PC-9 (cell line): ENCODE measurements around the gene ADGRB3. TPM values are rescaled to one million over a fixed set of nuclear protein-coding genes. Genes with fewer than 3 reads are reported as not detected.

Experiments used
- BruUV-seq: library from RNA; stranded (reverse); fragments of 400-500 nt; replicated peaks from 2 replicates; lab custom pipeline; 2021; lab: Mats Ljungman, UMichigan
- CTCF ChIA-PET: fragments of 300-600 bp; sonication (Branson Sonifier 250); formaldehyde crosslinking; loops from one replicate; lab custom pipeline; 2022; ENCODE audit warnings: antibody characterized with exemption; lab: Charles Lee
- POLR2A ChIA-PET: fragments of 300-600 bp; sonication (Branson Sonifier 250); formaldehyde crosslinking; loops from one replicate; lab custom pipeline; 2022; ENCODE audit warnings: antibody characterized with exemption; ENCODE audit not compliant: unreplicated experiment; lab: Charles Lee
- DNase-seq, 2 experiments: peaks; one replicate each; pipeline versions ENCODE4 v3.0.0 to v3.0.0-alpha.2; 2015 to 2022; ENCODE audit warnings: mixed read lengths in 1 of 2
- H2AFZ ChIP-seq: fragments of 200-600 bp; sonication (generic); 2 replicates; pipeline ENCODE4 v1.8.1; 2017; ENCODE audit warnings: antibody characterized with exemption
- H3F3A ChIP-seq: fragments of 200-600 bp; sonication (generic); 2 replicates; pipeline ENCODE4 v1.8.1; 2017; ENCODE audit warnings: antibody characterized with exemption, mild to moderate bottlenecking, low read depth; ENCODE audit not compliant: insufficient read depth
- H3K27ac ChIP-seq: fragments of 200-600 bp; sonication (generic); 2 replicates; pipeline ENCODE4 v1.6.1; 2016; ENCODE audit warnings: mixed run types
- H3K27me3 ChIP-seq: fragments of 200-600 bp; sonication (generic); 2 replicates; pipeline ENCODE4 v1.6.1; 2016; ENCODE audit warnings: low read depth, mixed run types; ENCODE audit not compliant: insufficient read depth
- H3K36me3 ChIP-seq: fragments of 200-600 bp; sonication (generic); 2 replicates; pipeline ENCODE4 v1.6.1; 2016; ENCODE audit warnings: low read depth, mixed run types
- H3K4me1 ChIP-seq: fragments of 200-600 bp; sonication (generic); replicated peaks from 2 replicates; pipeline ENCODE4 v1.6.1; 2016; ENCODE audit warnings: mixed run types; ENCODE audit not compliant: insufficient read depth
- H3K4me2 ChIP-seq: fragments of 200-600 bp; sonication (generic); 2 replicates; pipeline ENCODE4 v1.6.1; 2017; ENCODE audit warnings: mixed run types
- H3K4me3 ChIP-seq: fragments of 200-600 bp; sonication (generic); 2 replicates; pipeline ENCODE4 v1.6.1; 2016; ENCODE audit warnings: mixed run types
- H3K79me2 ChIP-seq: fragments of 200-600 bp; sonication (generic); 2 replicates; pipeline ENCODE4 v1.6.1; 2017; ENCODE audit warnings: low read depth, mixed run types
- H3K9me2 ChIP-seq: fragments of 200-600 bp; sonication (generic); 2 replicates; pipeline ENCODE4 v1.8.1; 2017; ENCODE audit warnings: mild to moderate bottlenecking; ENCODE audit not compliant: insufficient read depth
- H3K9me3 ChIP-seq: fragments of 200-600 bp; sonication (generic); 2 replicates; pipeline ENCODE4 v1.8.1; 2016; ENCODE audit warnings: low read depth; ENCODE audit not compliant: insufficient read depth
- H4K20me1 ChIP-seq: fragments of 200-600 bp; sonication (generic); 2 replicates; pipeline ENCODE4 v1.8.1; 2017; ENCODE audit not compliant: insufficient read depth
- EZH2 ChIP-seq: fragments of 200-600 bp; sonication (generic); IDR thresholded peaks from 2 replicates; pipeline ENCODE4 v1.8.0; 2017; ENCODE audit warnings: antibody characterized with exemption, low read depth
- intact Hi-C: fragments of 100-400 bp; cut with micrococcal nuclease; formaldehyde crosslinking; loops from one replicate; pipeline ENCODE4 v1.10.0; 2022; ENCODE audit not compliant: unreplicated experiment
- total RNA-seq: library from RNA; stranded (reverse); gene quantifications from 2 replicates; pipeline ENCODE4 v1.2.3, GENCODE V29; 2021
- TF ChIP-seq, protein P1 (sequence below): fragments of 200-600 bp; sonication (generic); conservative IDR thresholded peaks from 2 replicates; pipeline ENCODE4 v1.6.1; 2017; ENCODE audit warnings: mixed run types, antibody characterized with exemption, mild to moderate bottlenecking, moderate library complexity

The ADGRB3 gene
- total RNA-seq, 1 experiment from 2014 or later = not detected

DNA sequence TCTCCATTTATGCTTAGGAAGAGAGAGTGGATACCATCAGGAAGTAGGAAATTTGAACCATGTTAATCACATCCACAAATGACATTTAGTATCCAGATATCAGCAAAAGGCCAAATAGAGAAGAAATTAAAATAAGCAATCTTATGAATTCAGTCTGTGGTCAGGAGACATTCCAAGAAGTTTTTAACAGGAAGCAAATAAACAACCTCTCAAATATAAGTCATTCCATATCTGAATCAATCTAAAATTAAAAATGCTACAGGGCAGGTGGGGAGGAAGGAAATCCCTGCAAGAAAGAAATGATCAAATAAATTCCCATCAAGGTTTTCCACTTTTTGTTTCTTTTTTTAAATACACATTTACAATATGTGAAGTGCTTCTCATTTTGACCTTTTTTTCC lies 641.1 kb downstream of the ADGRB3 start:
- no peaks in the 10 kb centered on the region for H3K27me3 ChIP-seq
- CTCF ChIA-PET = no interaction called here
- H3K4me2 ChIP-seq = no peak overlapping the region
- no peak overlapping the region for H2AFZ ChIP-seq
- no peak overlapping the region for H3K4me3 ChIP-seq
- BruUV-seq = no TSS peak
- intact Hi-C loops = no loop called here
- TF ChIP-seq, protein P1, sequence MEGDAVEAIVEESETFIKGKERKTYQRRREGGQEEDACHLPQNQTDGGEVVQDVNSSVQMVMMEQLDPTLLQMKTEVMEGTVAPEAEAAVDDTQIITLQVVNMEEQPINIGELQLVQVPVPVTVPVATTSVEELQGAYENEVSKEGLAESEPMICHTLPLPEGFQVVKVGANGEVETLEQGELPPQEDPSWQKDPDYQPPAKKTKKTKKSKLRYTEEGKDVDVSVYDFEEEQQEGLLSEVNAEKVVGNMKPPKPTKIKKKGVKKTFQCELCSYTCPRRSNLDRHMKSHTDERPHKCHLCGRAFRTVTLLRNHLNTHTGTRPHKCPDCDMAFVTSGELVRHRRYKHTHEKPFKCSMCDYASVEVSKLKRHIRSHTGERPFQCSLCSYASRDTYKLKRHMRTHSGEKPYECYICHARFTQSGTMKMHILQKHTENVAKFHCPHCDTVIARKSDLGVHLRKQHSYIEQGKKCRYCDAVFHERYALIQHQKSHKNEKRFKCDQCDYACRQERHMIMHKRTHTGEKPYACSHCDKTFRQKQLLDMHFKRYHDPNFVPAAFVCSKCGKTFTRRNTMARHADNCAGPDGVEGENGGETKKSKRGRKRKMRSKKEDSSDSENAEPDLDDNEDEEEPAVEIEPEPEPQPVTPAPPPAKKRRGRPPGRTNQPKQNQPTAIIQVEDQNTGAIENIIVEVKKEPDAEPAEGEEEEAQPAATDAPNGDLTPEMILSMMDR = no peak
- TF ChIP-seq EZH2 = no peak
- no peak overlapping the region for H3K27ac ChIP-seq
- POLR2A ChIA-PET = no interaction called here
- DNase-seq = no peak
- no peaks in the 10 kb centered on the region for H3F3A ChIP-seq
- no peaks in the 10 kb centered on the region for H3K4me1 ChIP-seq
- H3K79me2 ChIP-seq = no peaks in the 10 kb centered on the region
- no peaks in the 10 kb centered on the region for H4K20me1 ChIP-seq
- H3K9me3 ChIP-seq = no peaks in the 10 kb centered on the region
- no peaks in the 10 kb centered on the region for H3K9me2 ChIP-seq
- H3K36me3 ChIP-seq = no peaks in the 10 kb centered on the region

DNA sequence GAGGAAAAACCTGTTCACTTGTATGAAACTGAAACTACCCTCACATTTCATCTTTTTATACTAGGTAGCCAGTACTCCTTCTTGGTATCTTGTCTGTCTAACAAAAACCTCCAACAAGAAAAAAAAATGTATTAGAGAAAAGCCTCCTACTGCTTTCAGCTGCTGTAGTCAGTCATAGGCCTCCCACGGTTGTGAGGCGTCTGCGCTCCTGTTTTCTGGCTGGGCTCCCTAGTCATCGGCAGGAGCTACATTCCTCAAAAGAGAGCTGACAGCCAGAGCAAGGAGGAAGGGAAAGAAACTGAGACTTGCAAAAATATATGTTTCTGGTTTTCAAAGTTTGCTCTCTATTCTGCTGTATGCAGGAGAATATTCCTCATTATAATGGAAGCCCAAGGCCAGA lies 644.7 kb downstream of the ADGRB3 start:
- Histone ChIP-seq H3F3A (no peaks in the 10 kb centered on the region), H3K27me3 (no peaks in the 10 kb centered on the region), H3K4me1 (no peaks in the 10 kb centered on the region), H2AFZ (no peak overlapping the region), H3K79me2 (no peaks in the 10 kb centered on the region), H3K36me3 (no peaks in the 10 kb centered on the region), H3K4me2 (no peak overlapping the region), H3K4me3 (no peak overlapping the region), H3K9me3 (no peaks in the 10 kb centered on the region), H3K9me2 (no peaks in the 10 kb centered on the region), H4K20me1 (no peaks in the 10 kb centered on the region), H3K27ac (no peak overlapping the region)
- DNase-seq = no peak
- ChIA-PET CTCF (no interaction called here), POLR2A (no interaction called here)
- no TSS peak for BruUV-seq
- intact Hi-C loops = no loop called here
- no peak for TF ChIP-seq EZH2
- TF ChIP-seq, protein P1 = no peak

DNA sequence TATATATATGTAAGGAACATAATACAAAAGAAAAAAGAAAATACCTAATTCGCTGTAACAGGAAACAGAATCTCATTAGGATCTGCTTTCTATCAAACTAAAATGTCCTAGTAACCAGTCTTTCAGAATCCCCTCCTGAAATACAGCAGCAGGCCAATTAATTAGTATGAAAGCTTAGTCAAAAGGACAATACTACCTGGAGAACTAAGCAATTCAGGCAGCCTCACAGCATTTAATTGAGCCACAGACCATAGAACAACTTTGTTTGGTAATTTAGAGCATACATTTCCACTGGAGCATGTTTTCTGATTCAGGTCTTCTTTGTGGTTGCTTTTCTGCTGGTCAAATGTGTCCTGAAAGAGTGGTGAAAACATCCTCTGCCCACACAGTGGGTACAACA lies 645.8 kb downstream of the ADGRB3 start:
- no TSS peak for BruUV-seq
- DNase-seq = no peak
- CTCF ChIA-PET = no interaction called here

More for the DNA sequence above, 645.8 kb downstream of the ADGRB3 start:
- H3K27ac ChIP-seq = no peak overlapping the region
- POLR2A ChIA-PET = no interaction called here
- no peaks in the 10 kb centered on the region for H3K36me3 ChIP-seq
- H2AFZ ChIP-seq = no peak overlapping the region
- TF ChIP-seq, protein P1 = no peak
- TF ChIP-seq EZH2 = no peak
- no peaks in the 10 kb centered on the region for H3K9me3 ChIP-seq
- H3K79me2 ChIP-seq = no peaks in the 10 kb centered on the region
- H4K20me1 ChIP-seq = no peaks in the 10 kb centered on the region
- H3F3A ChIP-seq = no peaks in the 10 kb centered on the region
- intact Hi-C loops = no loop called here
- no peak overlapping the region for H3K4me2 ChIP-seq
- H3K4me1 ChIP-seq = no peaks in the 10 kb centered on the region
- no peaks in the 10 kb centered on the region for H3K27me3 ChIP-seq
- H3K4me3 ChIP-seq = no peak overlapping the region
- no peaks in the 10 kb centered on the region for H3K9me2 ChIP-seq
